NT2/D1 (cell line): ENCODE data around the gene NFU1.

ENCODE experiments used
- YY1 ChIP-seq: IDR thresholded peaks from 2 replicates; pipeline ENCODE4 v1.6.1; 2011; ENCODE audit not compliant: insufficient read length, insufficient read depth
- ZNF274 ChIP-seq: IDR thresholded peaks from 2 replicates; pipeline ENCODE4 v1.6.1; 2011; ENCODE audit warnings: mild to moderate bottlenecking, low read depth, low read length

DNA sequence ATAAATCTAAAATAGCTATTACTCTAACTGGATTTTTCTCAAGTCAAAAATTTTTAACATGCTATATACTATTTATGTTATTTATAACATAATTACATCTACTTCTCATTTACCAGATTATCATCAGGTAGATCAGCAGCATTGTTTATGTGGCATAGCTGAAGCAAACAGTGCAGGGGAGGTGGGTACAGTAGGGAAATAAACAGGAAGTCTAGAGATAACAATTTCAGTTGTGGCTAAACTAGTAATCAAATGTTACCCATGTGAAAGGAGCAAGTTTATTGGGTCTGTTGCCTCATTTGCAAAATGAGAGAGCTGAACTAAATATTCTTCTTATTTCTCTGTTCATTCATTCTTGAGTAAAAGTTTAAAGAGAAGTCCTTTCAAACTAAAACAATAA is 77.9 kb downstream of the NFU1 start:
- TF ChIP-seq ZNF274 (no peak), YY1 (no peak)
